ENCODE measurements around the gene KIF16B.
"Not testable (repeated sequence)": the region's sequence is repeated elsewhere in the genome, so short reads cannot be mapped to it uniquely, and the experiment has no call there.

The KIF16B gene

GRCh38 chr20:16571333-16571732 is 1.9 kb downstream of the KIF16B start:
- CTCF ChIA-PET: no interaction called here
- no peak overlapping the region for H3K4me3 ChIP-seq (ENCODE audit: low read depth, low read length)
- POLR2A ChIA-PET: no interaction called here
- TF ChIP-seq CTCF (IDR thresholded peaks at IDR 0.05; ENCODE audit: insufficient read depth, low read length, missing control alignments): no peak
- no peak for DNase-seq (ENCODE audit: low read depth, low spot score)

GRCh38 chr20:16569246-16570153 is 3.7 kb downstream of the KIF16B start:
- no peak overlapping the region for H3K4me3 ChIP-seq (ENCODE audit: low read depth, low read length)
- ChIA-PET CTCF (interaction anchor here (1.0 kb wide), 1 partner anchor 10 kb away, joined by 3 read pairs; no protein-coding TSS in a partner anchor), POLR2A (no interaction called here)
- DNase-seq (ENCODE audit: low read depth, low spot score): no peak
- TF ChIP-seq CTCF (IDR thresholded peaks at IDR 0.05; ENCODE audit: insufficient read depth, low read length, missing control alignments): no peak

GRCh38 chr20:16566080-16566479 is 7.2 kb downstream of the KIF16B start:
- no peak for TF ChIP-seq CTCF (IDR thresholded peaks at IDR 0.05; ENCODE audit: insufficient read depth, low read length, missing control alignments)
- no peak overlapping the region for H3K4me3 ChIP-seq (ENCODE audit: low read depth, low read length)
- DNase-seq (ENCODE audit: low read depth, low spot score): no peak
- POLR2A ChIA-PET: no interaction called here
- CTCF ChIA-PET: no interaction called here

- H3K4me3 ChIP-seq (ENCODE audit: low read depth, low read length); POLR2A ChIA-PET; CTCF ChIA-PET; DNase-seq (ENCODE audit: low read depth, low spot score): not testable (repeated sequence)
Observed at GRCh38 chr20:16564079-16564478, 9.2 kb downstream of the KIF16B start.

- no peak for DNase-seq (ENCODE audit: low read depth, low spot score)
- ChIA-PET CTCF (interaction anchor here (0.9 kb wide), 1 partner anchor 11 kb away, joined by 3 read pairs; no protein-coding TSS in a partner anchor), POLR2A (no interaction called here)
- no peak for TF ChIP-seq CTCF (IDR thresholded peaks at IDR 0.05; ENCODE audit: insufficient read depth, low read length, missing control alignments)
- no peak overlapping the region for H3K4me3 ChIP-seq (ENCODE audit: low read depth, low read length)
Observed at GRCh38 chr20:16563066-16563806, 10.0 kb downstream of the KIF16B start.

- POLR2A ChIA-PET: no interaction called here
- H3K4me3 ChIP-seq (ENCODE audit: low read depth, low read length): no peak overlapping the region
- CTCF ChIA-PET: no interaction called here
- no peak for TF ChIP-seq CTCF (IDR thresholded peaks at IDR 0.05; ENCODE audit: insufficient read depth, low read length, missing control alignments)
- no peak for DNase-seq (ENCODE audit: low read depth, low spot score)
Observed at GRCh38 chr20:16562259-16562658, 11.0 kb downstream of the KIF16B start.
